Inflammatory macrophage treated with lipopolysaccharide for 1 hour (primary cell): Measurements from ENCODE around the gene ENO4.

Experiments used
- DNase-seq, 2 donors: peaks; one replicate each; pipeline ENCODE4 v3.0.0-alpha.2; 2020 to 2022

Gene ENO4

DNA sequence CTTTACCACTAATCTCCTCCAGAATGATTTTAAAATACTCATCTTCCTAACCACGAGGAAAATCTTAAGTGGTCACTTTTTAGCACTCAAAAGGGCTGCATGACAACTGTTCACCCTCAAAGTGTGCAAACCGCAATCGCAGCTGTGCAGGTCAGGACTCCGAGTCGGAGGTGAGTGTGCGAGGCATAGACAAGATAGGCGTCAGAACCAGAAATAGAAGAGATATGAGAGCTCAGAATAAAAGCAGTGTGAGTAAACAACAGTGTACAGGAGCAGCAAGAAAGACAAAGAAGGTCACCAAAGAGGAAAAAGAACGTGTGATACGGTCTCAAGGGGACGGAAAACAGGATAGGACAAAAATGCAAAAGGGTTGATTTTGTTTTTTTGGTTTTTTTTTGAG, 17.5 kb upstream of the ENO4 start:
- DNase-seq: no peak

DNA sequence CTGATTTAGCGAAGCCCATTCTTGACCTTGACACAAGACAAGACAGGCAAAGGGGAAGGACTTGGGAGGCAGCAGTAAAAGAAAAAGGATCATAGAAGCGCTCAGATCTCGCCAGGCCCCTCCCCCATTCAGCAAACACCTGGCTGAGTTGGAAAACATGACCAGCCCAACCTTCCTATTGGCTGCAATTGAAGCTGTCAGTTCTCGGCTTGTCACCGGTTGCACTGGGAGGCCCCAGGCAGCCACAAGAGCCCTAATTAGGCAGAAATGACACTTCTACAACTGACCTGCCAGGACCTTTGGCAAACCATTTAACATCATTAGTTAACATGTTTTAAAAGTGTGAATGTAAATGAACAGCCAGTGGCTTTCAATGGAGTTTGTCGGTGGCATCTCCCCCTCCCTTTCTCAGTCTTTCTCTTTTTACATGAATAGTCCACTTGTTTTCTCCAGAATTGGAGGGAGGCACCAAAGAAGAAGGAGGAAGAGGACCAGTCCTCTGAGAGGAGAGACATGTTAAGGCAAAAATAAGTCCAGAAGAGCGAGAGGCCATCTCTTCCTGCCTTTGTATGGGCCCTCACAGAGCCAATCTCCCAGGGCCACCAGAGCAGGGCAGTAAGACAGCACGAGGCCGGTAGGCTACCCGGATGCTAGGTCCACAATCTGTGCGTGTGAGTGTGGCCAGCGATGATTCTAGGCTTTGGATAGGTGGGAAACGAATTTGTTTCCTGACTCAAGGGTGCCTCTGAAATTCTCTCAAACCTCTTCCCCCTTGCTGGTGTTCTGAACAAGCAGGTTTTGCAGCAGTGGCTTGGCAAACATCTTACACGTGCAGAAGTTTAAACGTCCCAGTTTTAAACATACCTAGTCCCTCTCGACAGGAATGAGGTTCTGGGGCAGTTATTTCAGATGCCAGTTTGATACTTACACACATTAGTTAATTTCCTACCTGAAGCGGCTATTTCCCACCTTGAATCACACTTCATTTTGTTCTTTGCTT, 15.0 kb upstream of the ENO4 start:
- no peak for DNase-seq

DNA sequence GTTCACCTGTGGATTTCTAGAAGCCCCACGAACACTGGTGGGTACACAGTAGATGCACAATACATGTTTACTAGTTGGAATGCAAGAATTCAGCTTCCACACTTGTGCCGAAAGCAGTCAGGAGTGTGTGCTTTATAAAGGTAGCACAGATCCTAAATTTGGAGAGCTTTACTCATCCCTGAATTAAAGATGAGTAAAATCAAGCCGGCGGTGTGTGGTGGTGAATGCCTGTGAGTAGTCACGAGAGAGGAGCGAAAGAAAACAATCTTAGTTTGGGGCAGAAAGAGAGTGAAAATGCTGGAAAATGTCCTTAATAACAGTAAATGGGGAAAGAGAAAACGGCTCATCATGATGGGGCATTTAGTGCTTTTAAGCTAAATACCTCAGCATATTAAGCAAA, 13.6 kb upstream of the ENO4 start:
- DNase-seq: no peak

DNA sequence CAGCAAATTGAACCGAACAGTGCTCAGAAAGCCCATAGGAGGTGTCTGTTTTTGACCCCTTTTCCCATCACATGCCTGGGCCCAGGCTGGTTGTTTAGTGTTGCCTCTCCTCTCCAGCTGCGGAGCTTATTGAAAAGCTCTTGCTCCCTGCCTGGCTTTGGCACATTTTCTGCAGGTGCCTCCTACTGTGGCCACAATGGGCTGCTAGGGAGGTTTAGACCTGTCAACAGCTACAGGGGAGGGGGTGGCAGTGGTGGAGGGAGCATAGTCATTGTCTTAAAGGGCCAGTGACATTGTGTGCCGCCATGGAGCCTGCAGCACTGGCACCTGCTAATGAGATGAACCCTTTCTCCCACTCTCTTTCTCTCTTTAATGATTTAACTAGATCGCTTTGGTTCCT, 13.2 kb upstream of the ENO4 start:
- DNase-seq: no peak

DNA sequence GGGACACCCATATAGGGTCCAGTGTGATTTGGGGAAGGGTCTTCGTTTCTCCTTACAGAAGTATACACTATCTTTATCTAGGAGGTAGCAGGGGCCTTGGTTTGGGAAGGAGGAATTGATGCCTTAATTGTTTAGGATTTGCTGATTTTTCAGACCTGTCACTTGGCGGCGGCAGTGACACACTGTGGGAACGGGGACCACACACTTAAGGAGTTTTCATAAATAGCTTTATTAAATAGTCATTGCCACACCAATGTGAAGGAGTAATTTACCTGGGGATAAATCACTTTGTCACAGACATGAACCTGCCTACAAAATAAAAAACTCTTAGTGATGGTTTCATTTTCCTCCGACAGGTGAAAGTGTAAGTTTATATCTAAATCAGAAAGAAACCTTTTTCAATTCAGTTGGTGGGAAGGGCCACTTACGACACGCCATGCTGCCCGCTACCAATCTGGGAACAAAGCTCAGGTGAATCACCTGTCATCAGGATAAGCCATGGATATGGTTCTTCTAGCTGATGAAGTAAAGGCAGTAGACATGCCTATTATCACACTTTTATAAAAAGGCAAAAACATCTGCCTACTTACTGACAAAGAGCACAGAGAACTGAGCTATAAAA, 12.3 kb upstream of the ENO4 start:
- DNase-seq: no peak

DNA sequence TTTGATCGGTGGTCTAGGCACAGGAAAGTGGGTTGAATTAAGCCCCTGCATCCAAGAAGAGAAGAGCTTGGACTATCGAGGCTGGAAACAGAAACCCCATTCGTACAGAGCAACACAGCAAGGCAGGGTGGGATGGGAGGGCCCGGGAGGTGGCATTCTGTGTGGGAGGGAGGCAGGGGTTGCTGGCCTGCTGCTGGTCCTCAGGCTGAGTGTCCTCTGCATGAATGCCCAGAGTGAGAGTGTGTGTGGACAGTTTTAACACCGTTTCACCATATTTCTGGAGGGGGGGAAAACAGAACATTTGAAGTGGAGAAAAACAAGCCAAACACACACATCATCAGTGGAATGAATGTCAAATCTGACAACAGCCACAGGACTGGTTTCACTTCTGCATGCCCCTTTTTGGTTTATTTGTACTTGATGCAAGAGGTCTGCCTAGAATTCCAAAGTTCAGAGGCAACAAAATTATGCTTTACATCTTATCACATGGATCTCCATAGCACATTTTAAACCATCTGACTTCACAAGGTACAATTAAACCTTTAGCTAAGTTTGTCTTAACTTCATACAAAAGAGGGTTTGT, 11.1 kb upstream of the ENO4 start:
- DNase-seq: no peak

DNA sequence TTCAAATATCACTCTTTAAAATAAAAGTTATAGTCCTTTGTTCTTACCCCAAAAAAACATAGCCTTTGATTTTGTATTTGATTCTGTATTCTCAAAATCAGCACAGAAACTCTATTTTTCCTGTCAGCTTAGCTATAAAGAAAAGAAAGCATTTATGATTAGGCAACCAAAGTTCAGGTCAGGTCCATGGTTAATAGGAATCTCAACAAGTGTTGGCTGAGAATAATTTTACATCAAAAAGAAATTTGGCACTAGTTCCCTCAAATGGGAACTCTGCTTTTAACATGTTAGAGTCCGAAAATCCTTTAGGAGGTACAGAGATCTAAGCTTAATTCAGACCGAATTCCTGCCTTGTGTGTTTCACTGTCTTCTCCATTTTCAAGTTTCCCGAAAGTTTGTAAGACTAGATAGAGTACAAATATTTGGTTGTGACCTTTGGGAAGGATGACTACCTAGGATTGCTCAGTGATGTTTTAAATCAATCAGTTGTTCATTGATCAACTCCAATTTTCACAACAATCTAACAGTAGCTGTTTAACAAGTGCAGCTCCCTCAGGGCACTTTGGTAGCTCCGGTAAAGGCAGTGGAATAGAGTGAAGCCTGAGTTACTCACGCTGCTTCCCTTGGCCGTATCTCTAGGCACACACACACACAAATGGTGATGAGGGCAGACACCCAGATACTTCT, 8.8 kb upstream of the ENO4 start:
- DNase-seq: no peak

DNA sequence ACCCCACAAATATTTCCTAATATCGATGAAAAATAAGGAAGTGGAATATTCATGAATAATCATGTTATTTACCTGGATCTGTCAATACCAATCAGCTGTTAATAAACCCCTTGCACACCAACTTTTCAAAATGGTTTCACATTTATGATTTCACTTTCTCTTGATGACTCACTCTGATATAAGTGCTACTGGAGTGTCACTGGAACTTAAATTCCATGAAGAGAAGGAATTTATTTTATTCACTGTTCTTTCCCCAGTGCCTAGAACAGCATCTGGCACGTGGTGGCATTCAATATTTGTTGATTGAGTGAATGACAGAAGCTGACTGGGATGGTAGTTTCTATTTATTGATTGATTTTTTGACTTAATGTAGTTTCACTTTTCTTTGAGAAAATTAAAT, 3.5 kb upstream of the ENO4 start:
- DNase-seq: no peak

DNA sequence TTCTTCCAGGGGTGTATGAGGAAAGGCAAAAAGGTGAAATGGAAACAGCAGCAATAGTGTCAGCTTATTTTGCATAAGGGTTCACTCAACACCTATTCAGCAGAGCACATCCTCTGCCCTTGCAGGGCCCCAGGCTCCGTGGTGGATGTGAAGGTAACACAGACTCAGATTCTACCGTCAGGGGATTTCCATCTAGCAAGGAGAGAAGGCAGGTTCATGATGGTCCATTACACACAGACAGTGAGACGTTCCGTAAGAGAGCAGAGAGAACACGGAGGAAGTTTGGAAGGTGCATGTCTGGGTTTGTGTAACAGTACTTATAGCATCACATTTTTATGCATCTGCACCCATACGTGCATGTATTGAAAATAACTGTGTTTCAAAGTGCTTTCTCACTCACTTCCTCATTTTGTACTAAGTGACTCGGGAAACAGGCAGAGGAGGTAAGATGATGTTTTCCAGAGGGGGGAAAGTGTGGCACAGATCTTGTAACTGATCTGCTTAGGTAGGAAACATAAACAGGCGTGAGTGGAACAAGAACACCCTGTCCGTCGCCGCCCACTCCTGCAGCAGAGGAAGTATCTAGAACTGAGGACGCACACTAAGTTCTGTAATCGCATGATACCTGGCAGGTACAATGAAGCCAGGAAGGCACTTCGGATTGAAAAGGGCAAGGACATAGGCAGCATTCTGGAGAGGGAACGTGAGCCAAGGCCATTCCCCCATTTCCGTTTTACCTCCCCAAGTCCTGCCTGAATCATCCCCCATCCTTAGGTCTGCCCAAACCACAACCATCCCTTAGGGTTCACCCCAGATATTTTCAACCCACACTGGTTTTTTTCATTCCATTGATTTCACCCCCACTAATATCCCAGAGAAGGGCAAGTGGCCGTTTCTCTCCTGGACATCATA, 1.0 kb upstream of the ENO4 start:
- peak in 1 of 2 donors; percentile 1 for DNase-seq

DNA sequence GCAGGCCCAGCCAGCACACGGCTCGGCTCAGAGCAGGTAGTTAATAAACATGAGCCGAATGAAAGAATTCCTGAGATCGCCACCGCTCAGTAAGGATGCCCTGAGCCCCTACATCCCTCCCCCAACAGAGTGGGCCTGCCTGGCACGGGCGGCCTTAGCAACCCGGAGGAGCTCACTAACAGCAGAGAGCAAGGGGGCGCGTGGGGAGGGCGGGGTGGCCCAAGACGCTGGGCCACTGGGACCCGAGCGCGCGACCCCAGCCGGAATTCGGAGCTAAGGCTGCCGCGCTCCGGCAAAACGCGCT, 403 bp upstream of the ENO4 start:
- DNase-seq: no peak

DNA sequence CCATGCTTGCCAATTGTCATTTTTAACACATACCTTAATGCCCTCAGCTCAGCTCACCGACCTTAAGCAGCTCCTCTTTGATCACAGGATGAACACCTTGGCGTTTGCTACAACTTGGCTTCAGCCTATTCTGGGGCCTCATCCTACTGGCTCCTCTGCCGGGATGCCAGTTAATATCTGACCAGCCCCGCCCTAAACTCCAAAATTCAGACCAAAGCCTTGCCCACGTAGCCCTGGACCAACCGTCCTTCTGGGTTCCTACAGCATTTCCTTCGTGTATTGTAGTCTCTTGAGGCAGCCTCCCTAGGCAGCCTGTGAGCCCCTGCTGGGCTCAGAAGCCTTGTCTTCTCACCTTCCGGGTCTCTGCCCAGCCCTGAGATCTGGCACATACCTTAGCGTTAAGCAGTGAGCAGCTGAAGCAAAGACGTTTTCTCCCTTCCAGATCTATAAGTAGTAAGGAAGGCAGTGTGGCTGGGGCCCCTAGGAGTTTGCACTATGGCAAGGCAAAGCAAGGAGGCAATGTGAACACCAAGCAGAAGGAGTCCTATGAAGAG, 836 bp downstream of the ENO4 start:
- no peak for DNase-seq

DNA sequence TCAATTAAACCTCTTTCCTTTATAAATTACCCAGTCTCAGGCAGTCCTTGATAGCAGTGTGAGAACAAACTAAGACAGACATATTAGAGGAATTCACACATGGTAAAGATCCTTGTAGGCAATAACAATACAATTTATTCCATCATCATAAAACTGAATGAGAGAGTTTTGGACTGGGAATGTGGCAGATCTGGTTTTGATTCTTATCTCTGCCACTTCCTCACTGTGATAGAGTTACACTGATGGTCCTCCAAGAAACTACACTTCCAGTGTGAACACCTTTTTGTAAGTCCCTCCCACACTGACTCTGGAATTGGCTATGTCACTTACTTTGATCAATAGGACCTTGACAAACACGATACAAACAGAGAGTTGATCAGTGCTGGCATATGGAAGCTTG, 2.9 kb downstream of the ENO4 start:
- no peak for DNase-seq

DNA sequence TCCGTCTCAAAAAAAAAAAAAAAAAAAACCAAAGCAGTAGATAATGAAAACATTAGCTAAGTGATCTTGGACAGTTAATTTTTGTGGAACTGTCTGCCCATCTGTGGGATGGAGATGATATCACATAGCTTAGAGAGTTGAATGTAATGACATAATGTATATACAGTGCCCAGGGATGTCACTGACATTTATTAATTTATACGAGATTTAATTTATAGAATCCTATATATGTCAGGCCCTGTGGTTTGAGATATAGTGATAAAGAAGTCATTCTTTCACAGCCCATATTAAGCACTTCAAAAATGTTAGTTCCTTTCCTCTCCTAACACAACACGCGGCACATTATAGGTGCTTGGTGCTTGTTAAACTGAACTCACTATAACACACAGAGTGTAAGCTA, 4.0 kb downstream of the ENO4 start:
- DNase-seq: no peak

DNA sequence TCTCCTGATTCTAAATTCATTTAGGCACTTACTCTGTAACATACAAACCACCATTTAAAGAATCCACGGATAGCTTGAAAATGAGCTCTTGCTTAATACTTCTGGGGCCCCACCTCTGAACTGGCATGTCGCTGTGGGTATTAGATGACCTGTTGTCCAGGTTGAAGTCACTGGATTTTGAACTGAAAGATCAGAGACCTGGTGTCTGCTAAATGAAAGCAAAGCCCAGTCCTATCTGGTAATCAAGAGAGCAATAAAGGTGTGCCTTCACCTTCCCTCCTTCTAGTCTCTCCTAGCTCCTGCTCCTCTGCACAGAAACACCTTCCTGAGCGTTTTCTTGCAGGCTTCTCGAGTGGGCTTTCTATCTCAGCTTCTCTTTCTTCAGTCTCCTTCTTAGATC, 4.4 kb downstream of the ENO4 start:
- DNase-seq: no peak

DNA sequence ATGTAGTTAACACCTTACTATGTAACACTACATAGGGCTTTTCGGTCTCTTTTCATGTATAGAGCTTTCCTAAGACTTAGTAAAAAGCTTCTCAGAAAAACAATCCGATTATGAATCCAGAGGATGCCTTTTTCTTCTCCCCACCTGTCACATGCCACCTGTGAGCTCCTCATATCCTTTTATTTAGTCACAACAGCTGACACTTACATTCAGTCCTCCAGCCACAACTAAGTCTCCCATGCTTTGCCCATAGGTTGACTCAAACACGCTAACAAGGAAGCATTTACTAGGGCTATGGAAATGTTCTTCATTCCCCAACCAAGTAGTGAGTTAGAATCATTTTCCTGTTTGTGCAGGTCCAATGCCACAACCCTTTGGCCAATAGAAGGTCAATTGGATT, 7.9 kb downstream of the ENO4 start:
- no peak for DNase-seq

DNA sequence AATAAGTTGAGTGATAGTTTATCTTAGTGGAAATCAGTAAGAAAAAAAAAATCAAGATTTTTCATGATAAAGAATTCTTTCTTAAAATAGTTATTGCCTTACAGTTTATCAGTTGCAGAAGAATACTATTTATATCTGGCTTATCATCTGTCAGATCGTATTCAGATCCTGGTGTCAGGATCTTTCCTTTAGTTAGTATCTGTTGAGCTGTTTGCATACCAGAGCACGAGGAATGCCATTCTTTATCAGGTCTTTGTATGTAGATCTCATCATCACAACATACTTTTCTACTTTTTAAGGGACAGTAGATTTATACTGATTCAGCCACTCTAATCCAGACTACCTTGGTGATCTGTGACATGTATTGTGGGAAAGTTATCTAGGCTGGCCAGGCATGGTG, 12.5 kb downstream of the ENO4 start:
- DNase-seq: no peak

DNA sequence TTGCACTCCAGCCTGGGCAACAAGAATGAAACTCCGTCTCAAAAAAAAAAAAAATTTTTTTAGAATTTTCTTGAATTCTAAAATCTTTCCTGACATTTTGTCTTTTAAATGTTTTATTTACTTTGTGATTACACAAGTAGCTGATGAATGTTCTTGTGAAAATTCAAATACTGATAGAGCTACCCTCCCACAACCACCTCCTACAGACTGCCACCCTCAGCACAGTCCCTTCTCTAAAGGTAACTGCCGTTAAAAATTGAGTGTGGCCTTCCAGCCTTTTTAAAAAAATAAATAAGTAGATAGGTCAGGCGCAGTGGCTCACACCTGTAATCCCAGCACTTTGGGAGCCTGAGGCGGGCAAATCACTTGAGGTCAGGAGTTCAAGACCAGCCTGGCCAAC, 15.1 kb downstream of the ENO4 start:
- no peak for DNase-seq

DNA sequence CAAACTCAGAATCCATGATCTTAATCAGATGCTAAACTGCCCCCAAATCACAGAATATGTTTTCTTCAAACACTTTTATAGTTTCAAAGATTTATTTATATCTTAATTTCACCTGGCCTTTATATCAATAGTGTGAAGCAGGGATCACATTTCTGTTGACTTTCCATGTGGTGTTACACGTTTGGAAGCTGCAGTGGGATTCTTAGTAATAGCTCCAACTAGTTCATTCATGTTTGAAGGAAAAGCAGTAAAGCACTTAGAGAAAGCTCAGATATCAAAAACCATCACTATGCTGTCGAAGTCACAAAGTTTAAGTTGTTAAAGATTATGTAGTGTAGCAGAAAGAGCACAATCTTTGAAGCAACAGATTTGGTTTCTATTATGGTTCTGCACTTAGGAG, 16.8 kb downstream of the ENO4 start:
- DNase-seq: no peak

DNA sequence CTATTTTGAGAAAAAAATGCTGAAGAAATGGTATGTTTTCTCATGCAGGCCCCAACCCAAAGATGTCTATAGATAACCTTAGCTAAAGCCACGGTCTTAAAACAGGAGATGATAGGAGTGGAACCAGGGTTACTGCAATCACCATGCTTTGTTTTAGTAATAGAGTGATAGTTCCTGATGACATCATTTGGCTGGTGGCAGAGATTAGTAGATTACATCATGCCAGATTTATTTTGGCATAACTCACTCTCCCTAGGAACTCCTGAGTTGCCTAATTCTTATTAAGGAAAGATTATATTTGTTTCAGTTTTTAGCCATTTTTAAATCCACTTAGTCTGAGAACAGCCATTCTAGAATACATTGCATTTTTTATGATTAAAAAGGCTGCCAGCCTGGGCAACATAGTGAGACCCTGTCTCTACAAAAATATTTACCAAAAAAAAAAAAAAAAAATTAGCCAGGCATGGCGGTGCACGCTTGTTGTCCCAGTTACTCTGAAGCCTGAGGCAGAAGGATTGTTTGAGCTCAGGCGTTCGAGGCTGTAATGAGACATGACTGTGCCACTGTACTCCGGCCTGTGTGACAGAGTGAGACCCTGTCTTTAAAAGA, 17.8 kb downstream of the ENO4 start:
- peak; percentile 30 to 55 for DNase-seq

DNA sequence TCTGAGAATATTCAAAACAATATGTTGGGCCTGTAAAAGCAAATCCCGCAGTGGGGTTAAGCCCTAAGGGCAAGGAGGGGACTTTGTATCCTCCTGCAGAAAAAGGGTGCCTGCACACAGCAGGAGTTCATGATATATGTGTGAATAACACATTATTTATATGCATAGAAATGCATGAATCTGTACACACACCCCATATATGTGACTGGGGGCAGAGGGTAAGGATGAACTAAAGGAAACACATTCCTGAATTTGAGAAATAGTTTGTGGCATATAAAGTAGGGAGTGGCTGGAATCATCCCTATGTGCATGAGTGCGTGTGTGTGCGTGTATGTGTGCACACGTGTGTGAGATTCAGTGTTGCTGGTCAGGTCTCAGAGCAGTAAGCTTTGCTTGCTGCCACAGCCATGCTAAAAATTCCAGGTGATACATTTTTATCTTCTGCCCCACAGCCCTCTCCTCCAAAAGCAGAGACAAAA, 18.9 kb downstream of the ENO4 start:
- DNase-seq: no peak

DNA sequence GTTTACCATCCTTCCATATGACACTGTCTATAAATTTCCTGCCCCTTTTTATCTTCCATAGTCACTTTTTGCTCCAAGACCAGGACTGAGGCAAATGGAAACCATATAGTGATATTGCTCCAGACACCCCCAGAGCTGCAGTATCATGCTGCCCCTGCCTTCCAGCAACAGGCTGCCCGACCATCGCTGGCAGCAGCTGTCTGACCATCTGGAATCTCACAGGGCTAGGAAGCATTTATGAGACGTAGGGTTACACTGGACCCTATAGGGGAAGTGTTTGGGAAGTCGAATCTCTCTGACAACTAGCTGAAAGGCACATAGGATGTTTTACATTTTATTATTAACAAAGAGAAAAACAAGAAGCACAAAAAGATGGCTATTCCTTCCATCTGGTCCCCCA, 19.4 kb downstream of the ENO4 start:
- no peak for DNase-seq

DNA sequence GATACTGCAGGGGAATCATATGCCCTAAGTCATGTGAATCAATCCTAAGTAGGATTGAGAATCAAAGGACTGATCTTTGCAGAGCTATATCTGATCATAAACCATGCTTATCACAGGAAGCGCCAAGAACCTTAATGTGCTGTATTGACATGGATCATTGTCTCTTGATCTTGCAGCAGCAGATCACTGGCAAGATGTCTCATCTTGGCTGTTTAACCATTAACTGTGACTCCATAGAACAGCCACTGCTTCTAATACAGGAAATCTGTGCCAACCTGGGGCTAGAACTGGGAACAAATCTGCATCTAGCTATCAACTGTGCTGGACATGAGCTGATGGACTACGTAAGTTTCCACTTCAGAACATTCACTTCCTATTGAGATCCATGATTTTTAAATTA, 21.6 kb downstream of the ENO4 start:
- DNase-seq: no peak
